HepG2 (cell line): ENCODE results near the gene PIK3R1. TPM values are rescaled to one million over a fixed set of nuclear protein-coding genes. Genes with fewer than 3 reads are reported as not detected.

ENCODE experiments used
- CC2D1A ChIP-seq: sonication (generic); formaldehyde crosslinking; IDR thresholded peaks from 2 replicates; pipeline ENCODE4 v1.8.1; 2023; ENCODE audit warnings: mild to moderate bottlenecking, missing genetic modification reagents
- FOSL1 ChIP-seq: sonication (generic); formaldehyde crosslinking; IDR thresholded peaks from 2 replicates; pipeline ENCODE4 v1.9.0; 2021; ENCODE audit warnings: missing genetic modification reagents, borderline replicate concordance
- HMG20B ChIP-seq: conservative IDR thresholded peaks from 2 replicates; pipeline ENCODE4 v1.6.1; 2016; ENCODE audit warnings: missing genetic modification reagents, missing compliant biosample characterization
- IKZF1 ChIP-seq: fragments of 450-650 bp; IDR thresholded peaks from 2 replicates; pipeline ENCODE4 v1.7.1; 2016
- LCORL ChIP-seq, 2 experiments: fragments of 450-650 bp in 1 of 2; sonication (generic) in 1 of 2; formaldehyde crosslinking in 1 of 2; IDR thresholded peaks; 2 replicates each; pipeline versions ENCODE4 v1.5.0 to v1.6.1; 2017 to 2020; ENCODE audit warnings: antibody characterized with exemption in 1 of 2, missing genetic modification reagents in 1 of 2
- NONO ChIP-seq, 2 experiments: fragments of 450-650 bp in 1 of 2; sonication (generic) in 1 of 2; formaldehyde crosslinking in 1 of 2; IDR thresholded peaks in 1 of 2; conservative IDR thresholded peaks in 1 of 2; 2 replicates each; pipeline versions ENCODE4 v1.6.1 to v1.8.0; 2017 to 2022; ENCODE audit warnings: mild to moderate bottlenecking in 1 of 2, missing genetic modification reagents in 1 of 2, moderate library complexity in 1 of 2
- NR2F2 ChIP-seq: IDR thresholded peaks from 2 replicates; pipeline ENCODE4 v1.6.1; 2012; ENCODE audit warnings: low read depth, inconsistent platforms, borderline replicate concordance
- REPIN1 ChIP-seq: sonication (generic); formaldehyde crosslinking; IDR thresholded peaks from 2 replicates; pipeline ENCODE4 v1.8.0; 2022; ENCODE audit warnings: missing genetic modification reagents, low read depth, mild to moderate bottlenecking, borderline replicate concordance
- SP140L ChIP-seq: sonication (generic); formaldehyde crosslinking; IDR thresholded peaks from 2 replicates; pipeline ENCODE4 v1.4.0; 2020; ENCODE audit warnings: missing genetic modification reagents, borderline replicate concordance
- SP2 ChIP-seq: sonication (generic); formaldehyde crosslinking; IDR thresholded peaks from 2 replicates; pipeline ENCODE4 v1.5.1; 2020; ENCODE audit warnings: mild to moderate bottlenecking, missing genetic modification reagents
- SPEN ChIP-seq: sonication (generic); formaldehyde crosslinking; IDR thresholded peaks from 2 replicates; pipeline ENCODE4 v1.5.1; 2020; ENCODE audit warnings: low read depth, mild to moderate bottlenecking, missing genetic modification reagents
- ZBTB42 ChIP-seq: sonication (generic); formaldehyde crosslinking; IDR thresholded peaks from 2 replicates; pipeline ENCODE4 v1.5.0; 2020; ENCODE audit warnings: mild to moderate bottlenecking, missing genetic modification reagents
- ZNF124 ChIP-seq: sonication (generic); formaldehyde crosslinking; IDR thresholded peaks from 2 replicates; pipeline ENCODE4 v1.4.0; 2020; ENCODE audit warnings: missing genetic modification reagents
- ZNF841 ChIP-seq: sonication (generic); formaldehyde crosslinking; IDR thresholded peaks from 2 replicates; pipeline ENCODE4 v1.8.1; 2023; ENCODE audit warnings: missing genetic modification reagents, borderline replicate concordance
- polyA plus RNA-seq, 8 experiments: library from polyadenylated mRNA; depleted of rRNA in 3 of 8; stranded (reverse) in 7 of 8; unstranded in 1 of 8; fragments of >200 nt; fragmentation: Illumina TruSeq in 4 of 8; extraction: Trizol in 4 of 8; gene quantifications; 2 replicates each; pipeline versions ENCODE4 v1.2.1 to v1.2.3, GENCODE V29; 2011 to 2016; ENCODE audit warnings: low read depth in 4 of 8, missing spikeins in 1 of 8, mixed read lengths in 1 of 8; ENCODE audit not compliant: insufficient read depth in 1 of 8
- total RNA-seq, 5 experiments: library from RNA; depleted of rRNA; stranded (reverse); fragments of >200 nt; fragmentation: Illumina TruSeq; extraction: Trizol; gene quantifications; 2 replicates each; pipeline ENCODE4 v1.2.3, GENCODE V29; 2016; ENCODE audit warnings: low read depth in 1 of 5
- TF ChIP-seq, protein P1 (sequence below): sonication (generic); formaldehyde crosslinking; IDR thresholded peaks from 2 replicates; pipeline ENCODE4 v1.4.0; 2020; ENCODE audit warnings: missing genetic modification reagents
- TF ChIP-seq, protein P2 (sequence below): sonication (generic); formaldehyde crosslinking; IDR thresholded peaks from 2 replicates; pipeline ENCODE4 v1.9.0; 2022; ENCODE audit warnings: low read depth, missing genetic modification reagents
- TF ChIP-seq, protein P3 (sequence below): sonication (generic); formaldehyde crosslinking; IDR thresholded peaks from 2 replicates; pipeline ENCODE4 v1.4.0; 2020; ENCODE audit warnings: missing genetic modification reagents
- TF ChIP-seq, protein P4 (sequence below): sonication (generic); formaldehyde crosslinking; IDR thresholded peaks from 2 replicates; pipeline ENCODE4 v1.5.1; 2020; ENCODE audit warnings: mild to moderate bottlenecking, moderate library complexity, missing genetic modification reagents
- TF ChIP-seq, protein P5 (sequence below): sonication (generic); formaldehyde crosslinking; IDR thresholded peaks from 2 replicates; pipeline ENCODE4 v1.4.0; 2020; ENCODE audit warnings: missing genetic modification reagents, borderline replicate concordance

PIK3R1 gene
- total and polyA plus RNA-seq, 2 of the 13 experiments (the other 11 are each of a cell fraction or from before 2014, with no cell fraction given), result 8.4 to 21.3 TPM

DNA sequence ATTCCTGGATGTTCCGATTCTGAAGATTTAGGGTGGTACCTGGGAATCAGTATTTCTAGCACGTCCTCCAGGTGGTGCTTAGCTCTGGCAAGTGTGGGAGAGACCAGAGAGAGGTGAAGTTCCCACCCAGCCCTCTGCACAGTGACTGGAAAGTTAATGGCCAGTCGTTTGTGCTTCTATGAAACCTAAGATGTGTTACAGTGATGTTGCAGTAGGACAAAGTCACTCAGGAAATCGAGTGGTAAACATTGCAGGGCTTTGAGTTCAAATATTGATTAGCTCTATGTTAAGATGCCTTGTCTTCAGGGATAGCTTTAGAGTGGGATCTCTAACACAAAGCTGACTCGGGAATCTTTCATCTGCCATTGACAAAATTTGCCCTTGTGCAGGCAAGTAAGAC lies 55.6 kb downstream of the PIK3R1 start (continued):
- TF ChIP-seq FOSL1 (CRISPR knock-in tag), result no peak
- peak; percentile 34; the same call in 1 of the 2 replicates for TF ChIP-seq REPIN1
- TF ChIP-seq ZNF841 (CRISPR knock-in tag), result no peak
- no peak for TF ChIP-seq IKZF1
- TF ChIP-seq CC2D1A, result no peak
- TF ChIP-seq NR2F2, result peak; percentile 88
- TF ChIP-seq, protein P1, sequence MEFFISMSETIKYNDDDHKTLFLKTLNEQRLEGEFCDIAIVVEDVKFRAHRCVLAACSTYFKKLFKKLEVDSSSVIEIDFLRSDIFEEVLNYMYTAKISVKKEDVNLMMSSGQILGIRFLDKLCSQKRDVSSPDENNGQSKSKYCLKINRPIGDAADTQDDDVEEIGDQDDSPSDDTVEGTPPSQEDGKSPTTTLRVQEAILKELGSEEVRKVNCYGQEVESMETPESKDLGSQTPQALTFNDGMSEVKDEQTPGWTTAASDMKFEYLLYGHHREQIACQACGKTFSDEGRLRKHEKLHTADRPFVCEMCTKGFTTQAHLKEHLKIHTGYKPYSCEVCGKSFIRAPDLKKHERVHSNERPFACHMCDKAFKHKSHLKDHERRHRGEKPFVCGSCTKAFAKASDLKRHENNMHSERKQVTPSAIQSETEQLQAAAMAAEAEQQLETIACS (CRISPR knock-in tag), result no peak
- TF ChIP-seq SP140L (CRISPR knock-in tag), result 0 out of 2 replicates have a peak, but pooled peaks have one; percentile 40
- TF ChIP-seq NONO (IDR thresholded peaks at IDR 0.05), result no peak
- 0 out of 2 replicates have a peak, but pooled peaks have one; percentile 25 for TF ChIP-seq NONO (CRISPR knock-in tag; conservative IDR thresholded peaks at IDR 0.05)
- TF ChIP-seq, protein P2, sequence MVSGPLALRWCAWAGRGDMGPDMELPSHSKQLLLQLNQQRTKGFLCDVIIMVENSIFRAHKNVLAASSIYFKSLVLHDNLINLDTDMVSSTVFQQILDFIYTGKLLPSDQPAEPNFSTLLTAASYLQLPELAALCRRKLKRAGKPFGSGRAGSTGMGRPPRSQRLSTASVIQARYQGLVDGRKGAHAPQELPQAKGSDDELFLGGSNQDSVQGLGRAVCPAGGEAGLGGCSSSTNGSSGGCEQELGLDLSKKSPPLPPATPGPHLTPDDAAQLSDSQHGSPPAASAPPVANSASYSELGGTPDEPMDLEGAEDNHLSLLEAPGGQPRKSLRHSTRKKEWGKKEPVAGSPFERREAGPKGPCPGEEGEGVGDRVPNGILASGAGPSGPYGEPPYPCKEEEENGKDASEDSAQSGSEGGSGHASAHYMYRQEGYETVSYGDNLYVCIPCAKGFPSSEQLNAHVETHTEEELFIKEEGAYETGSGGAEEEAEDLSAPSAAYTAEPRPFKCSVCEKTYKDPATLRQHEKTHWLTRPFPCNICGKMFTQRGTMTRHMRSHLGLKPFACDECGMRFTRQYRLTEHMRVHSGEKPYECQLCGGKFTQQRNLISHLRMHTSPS (CRISPR knock-in tag), result no peak
- TF ChIP-seq, protein P3, sequence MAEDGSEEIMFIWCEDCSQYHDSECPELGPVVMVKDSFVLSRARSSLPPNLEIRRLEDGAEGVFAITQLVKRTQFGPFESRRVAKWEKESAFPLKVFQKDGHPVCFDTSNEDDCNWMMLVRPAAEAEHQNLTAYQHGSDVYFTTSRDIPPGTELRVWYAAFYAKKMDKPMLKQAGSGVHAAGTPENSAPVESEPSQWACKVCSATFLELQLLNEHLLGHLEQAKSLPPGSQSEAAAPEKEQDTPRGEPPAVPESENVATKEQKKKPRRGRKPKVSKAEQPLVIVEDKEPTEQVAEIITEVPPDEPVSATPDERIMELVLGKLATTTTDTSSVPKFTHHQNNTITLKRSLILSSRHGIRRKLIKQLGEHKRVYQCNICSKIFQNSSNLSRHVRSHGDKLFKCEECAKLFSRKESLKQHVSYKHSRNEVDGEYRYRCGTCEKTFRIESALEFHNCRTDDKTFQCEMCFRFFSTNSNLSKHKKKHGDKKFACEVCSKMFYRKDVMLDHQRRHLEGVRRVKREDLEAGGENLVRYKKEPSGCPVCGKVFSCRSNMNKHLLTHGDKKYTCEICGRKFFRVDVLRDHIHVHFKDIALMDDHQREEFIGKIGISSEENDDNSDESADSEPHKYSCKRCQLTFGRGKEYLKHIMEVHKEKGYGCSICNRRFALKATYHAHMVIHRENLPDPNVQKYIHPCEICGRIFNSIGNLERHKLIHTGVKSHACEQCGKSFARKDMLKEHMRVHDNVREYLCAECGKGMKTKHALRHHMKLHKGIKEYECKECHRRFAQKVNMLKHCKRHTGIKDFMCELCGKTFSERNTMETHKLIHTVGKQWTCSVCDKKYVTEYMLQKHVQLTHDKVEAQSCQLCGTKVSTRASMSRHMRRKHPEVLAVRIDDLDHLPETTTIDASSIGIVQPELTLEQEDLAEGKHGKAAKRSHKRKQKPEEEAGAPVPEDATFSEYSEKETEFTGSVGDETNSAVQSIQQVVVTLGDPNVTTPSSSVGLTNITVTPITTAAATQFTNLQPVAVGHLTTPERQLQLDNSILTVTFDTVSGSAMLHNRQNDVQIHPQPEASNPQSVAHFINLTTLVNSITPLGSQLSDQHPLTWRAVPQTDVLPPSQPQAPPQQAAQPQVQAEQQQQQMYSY (CRISPR knock-in tag), result no peak
- TF ChIP-seq HMG20B (CRISPR knock-in tag), result no peak
- TF ChIP-seq SP2 (CRISPR knock-in tag), result no peak
- TF ChIP-seq, protein P4, sequence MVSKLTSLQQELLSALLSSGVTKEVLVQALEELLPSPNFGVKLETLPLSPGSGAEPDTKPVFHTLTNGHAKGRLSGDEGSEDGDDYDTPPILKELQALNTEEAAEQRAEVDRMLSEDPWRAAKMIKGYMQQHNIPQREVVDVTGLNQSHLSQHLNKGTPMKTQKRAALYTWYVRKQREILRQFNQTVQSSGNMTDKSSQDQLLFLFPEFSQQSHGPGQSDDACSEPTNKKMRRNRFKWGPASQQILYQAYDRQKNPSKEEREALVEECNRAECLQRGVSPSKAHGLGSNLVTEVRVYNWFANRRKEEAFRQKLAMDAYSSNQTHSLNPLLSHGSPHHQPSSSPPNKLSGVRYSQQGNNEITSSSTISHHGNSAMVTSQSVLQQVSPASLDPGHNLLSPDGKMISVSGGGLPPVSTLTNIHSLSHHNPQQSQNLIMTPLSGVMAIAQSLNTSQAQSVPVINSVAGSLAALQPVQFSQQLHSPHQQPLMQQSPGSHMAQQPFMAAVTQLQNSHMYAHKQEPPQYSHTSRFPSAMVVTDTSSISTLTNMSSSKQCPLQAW (CRISPR knock-in tag), result no peak
- TF ChIP-seq, protein P5, sequence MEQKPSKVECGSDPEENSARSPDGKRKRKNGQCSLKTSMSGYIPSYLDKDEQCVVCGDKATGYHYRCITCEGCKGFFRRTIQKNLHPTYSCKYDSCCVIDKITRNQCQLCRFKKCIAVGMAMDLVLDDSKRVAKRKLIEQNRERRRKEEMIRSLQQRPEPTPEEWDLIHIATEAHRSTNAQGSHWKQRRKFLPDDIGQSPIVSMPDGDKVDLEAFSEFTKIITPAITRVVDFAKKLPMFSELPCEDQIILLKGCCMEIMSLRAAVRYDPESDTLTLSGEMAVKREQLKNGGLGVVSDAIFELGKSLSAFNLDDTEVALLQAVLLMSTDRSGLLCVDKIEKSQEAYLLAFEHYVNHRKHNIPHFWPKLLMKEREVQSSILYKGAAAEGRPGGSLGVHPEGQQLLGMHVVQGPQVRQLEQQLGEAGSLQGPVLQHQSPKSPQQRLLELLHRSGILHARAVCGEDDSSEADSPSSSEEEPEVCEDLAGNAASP (CRISPR knock-in tag), result 0 out of 2 replicates have a peak, but pooled peaks have one; percentile 47
- no peak for TF ChIP-seq LCORL (IDR thresholded peaks at IDR 0.05)
- TF ChIP-seq LCORL (CRISPR knock-in tag; IDR thresholded peaks at IDR 0.05), result no peak
- peak; percentile 56; the same call in 1 of the 2 replicates for TF ChIP-seq ZNF124
- no peak for TF ChIP-seq SPEN (CRISPR knock-in tag)
- no peak for TF ChIP-seq ZBTB42 (CRISPR knock-in tag)
